NCI-H82 (cell line): Measurements from ENCODE around the gene ANKS3.

Experiments used
- DNase-seq: peaks from one replicate; lab custom pipeline; 2025; lab: John Stamatoyannopoulos, UW

The ANKS3 gene

GRCh38 chr16:4684763-4685162, 49.3 kb downstream of the ANKS3 start:
- DNase-seq, result no peak

GRCh38 chr16:4684058-4684715, 49.9 kb downstream of the ANKS3 start:
- DNase-seq, result no peak

DNA sequence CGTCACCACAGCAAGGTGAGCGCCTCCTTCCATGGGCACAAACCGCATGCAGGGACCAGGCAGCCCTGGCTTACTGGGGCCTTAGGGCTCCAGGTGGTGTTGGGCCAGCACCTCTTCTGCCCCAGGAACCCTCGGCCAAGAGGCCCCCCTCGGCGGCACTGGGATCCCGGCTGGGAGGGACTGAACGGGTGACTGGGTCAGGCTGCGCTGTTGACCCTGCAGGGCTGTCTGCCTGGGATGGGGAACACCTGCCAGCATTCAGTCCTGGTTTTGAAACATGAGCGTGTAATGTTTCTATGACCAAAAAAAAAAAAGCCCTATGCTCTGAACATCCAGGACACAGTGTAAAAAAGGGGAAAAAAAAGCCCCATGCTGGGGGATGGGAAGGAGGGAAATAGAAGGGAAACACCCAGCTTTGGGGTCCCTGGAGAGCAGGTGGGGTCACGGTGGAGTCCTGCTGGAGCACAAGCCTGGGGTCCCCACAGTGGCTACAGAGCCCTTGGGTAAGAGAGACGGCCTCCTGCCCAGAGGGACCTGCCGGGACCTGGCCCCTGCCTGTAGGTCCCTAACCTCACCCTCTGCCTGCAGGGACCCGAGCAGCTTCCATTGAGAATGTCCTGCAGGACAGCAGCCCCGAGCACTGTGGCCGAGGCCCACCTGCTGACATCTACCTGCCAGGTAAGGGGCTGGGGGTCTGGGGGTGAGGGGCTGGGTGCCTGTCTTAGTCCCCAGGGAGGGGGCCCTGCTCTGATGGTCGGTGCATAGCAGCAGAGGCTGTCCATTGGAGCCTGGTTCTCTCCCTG, 50.6 kb downstream of the ANKS3 start:
- no peak for DNase-seq

DNA sequence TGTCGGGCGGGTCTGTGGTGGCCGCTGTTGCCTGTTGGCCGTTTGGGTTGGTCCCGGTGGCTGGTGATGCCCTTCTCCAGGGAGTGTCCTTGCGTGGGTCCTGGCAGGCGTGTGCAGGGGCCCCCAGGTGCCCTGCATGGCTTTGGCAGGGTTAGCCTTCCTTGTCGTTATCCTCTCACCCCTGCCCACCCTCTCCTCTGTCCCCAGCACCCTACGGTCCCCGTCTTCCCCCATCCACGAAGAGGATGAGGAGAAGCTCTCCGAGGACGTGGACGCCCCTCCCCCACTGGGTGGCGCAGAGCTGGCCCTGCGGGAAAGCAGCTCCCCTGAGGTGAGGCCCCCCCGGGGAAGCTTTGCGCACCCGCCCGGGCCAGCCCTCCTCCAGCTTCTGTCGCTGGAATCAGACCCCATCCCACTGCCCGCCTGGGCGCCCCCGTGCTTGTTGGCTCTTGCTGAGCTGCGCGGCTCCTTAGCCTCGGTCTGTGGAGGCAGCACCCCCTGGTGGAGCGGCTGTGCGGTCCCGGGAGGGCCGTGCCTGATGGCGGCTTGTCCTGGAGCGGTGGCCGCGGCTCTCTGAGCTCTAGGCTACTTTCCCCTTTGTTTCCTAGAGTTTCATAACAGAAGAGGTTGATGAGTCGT, 51.3 kb downstream of the ANKS3 start:
- peak; percentile 38 for DNase-seq

DNA sequence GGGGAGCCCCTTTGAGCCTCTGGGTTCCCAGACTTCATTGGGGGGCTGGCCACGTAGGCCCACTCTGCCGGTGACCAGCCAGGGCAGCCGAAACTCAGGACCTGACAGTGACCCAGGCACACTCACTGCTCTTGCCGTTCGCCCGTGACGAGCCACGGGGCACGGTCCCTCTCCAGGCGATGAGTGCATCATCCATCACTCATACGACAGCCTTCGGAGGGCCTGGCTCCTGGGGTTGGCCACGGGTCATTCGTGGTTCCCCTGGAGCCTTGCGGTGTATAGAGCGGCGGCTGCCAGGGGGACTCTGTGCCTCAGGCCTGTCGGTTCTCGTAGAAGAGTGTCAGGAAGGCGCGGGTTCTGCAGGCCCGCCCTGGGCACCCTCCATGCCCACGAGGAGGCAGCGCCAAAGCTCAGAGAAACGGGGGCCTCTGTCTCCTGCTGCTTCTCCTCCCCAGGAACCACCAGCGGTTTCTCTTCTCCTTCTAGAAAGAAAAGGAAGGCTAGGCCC, 51.9 kb downstream of the ANKS3 start:
- no peak for DNase-seq

GRCh38 chr16:4681471-4682083, 52.5 kb downstream of the ANKS3 start:
- DNase-seq, result no peak

GRCh38 chr16:4680673-4681470, 53.2 kb downstream of the ANKS3 start:
- no peak for DNase-seq

- no peak for DNase-seq
Observed at GRCh38 chr16:4679850-4680636, 54.0 kb downstream of the ANKS3 start.

DNA sequence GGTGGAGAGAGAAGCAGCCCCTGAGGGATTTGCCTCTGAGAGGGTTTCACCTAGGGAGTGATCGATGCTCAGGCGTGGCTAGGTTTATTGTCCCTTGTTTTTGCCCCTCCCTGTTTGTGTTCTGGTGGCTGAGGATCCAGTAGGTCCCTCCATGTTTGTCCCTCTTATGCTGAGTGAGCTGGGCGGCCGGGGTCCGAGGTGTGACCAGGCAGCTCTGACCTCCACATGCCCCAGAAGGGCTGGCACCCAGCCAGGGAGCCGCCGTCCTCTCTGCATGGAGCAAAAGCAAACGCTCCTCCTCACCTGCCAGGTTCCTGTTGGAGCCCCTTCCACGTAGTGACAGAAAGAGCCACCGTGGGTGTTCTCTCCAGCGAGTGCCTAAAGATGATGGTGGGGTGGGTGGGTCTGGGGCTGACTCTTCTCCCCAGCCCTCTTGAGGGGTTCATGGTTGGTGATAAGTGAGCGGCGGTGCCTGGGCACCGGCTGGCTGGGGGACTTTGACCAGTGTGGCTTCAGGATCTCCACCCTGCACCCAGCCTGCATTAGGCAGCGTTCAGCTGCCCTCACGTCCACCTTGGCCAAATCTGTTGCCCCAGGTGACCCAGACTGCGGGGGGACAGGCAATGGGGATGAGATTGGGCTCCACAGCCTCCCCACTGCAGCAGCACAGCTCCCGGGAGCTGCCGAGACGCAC, 54.8 kb downstream of the ANKS3 start:
- no peak for DNase-seq

GRCh38 chr16:4678596-4678995, 55.5 kb downstream of the ANKS3 start:
- no peak for DNase-seq

DNA sequence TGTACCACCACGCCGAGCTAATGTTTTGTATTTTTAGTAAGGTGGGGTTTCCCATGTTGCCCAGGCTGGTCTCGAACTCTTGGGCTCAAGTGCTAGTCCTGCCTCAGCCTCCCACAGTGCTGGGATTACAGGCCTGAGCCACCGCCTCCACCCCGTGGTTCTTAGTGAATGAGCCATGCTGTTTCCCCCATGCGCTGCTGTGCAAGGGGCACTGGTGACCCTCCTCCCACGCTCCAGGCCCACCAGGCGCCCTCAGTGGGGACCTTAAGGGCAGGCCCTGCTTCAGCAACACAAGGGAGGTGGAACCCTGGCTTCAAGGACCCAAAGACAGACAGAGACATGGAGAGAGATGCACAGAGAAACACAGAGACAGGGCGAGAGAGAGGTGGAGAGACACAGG, 56.1 kb downstream of the ANKS3 start:
- DNase-seq, result no peak

DNA sequence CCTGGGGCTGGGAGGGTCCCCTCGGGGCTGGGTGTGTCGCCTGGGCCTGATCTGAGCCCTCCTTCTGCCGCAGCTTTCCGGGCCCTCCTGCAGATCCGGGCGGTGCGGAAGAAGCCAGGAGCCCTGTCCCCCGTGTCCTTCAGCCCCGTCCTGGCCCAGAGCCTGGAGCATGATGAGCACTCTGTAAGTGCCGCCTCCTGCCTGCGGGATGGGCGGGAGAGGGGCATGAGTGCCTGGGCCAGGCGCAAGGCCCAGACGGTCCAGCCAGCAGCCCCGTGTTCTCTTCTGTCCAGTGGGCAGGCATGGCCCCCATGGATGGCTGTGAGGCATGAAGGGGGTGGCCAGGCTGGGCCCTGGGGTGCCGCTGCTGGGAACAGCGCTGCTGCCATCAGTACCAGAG, 56.7 kb downstream of the ANKS3 start:
- DNase-seq, result no peak

- DNase-seq, result no peak
Observed at GRCh38 chr16:4676831-4677230, 57.2 kb downstream of the ANKS3 start.

DNA sequence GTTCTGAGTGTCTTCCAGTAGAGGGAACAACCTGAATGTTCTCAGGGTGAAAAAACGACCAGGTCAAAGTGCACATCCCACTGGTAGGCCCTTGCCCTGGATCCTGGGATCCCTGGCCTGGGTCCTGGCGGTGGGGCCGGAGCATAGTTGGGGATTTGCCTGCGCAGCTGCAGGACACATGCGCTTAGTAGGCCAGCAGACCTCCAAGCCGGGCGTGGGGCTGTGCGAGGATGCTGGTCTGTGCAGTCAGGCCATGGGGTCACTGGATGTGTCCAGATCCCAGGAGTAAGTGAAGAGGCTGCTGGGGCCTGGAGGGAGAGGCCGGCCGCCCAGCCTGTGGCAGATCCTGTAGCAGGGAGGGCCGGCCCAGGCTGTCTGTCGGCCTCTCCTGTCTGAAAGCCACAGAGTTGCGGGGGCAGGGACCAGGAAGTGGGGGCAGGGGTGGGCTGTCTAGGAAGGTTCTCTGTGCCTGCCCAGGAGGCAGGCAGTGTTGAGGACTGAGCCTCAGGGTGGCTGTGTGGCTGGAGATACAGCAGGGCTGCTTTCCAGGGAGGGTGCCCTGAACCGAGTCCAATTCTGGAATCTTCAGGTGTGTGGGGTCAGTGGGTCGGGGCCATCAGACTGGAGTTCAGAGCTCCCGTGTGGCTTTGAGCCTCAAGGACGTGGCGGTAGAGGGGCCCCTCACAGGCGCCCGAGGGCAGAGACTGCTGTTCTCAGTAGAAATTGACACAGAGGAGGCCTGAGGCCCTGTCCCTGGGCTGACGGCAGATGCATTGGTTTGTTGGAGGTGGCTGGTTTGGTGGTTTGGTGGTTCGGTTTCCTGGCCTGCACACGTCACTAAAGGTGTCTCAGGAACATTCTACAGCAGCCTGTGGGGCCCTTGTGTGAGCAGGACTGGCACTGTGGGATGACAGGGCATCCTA, 57.9 kb downstream of the ANKS3 start:
- no peak for DNase-seq

DNA sequence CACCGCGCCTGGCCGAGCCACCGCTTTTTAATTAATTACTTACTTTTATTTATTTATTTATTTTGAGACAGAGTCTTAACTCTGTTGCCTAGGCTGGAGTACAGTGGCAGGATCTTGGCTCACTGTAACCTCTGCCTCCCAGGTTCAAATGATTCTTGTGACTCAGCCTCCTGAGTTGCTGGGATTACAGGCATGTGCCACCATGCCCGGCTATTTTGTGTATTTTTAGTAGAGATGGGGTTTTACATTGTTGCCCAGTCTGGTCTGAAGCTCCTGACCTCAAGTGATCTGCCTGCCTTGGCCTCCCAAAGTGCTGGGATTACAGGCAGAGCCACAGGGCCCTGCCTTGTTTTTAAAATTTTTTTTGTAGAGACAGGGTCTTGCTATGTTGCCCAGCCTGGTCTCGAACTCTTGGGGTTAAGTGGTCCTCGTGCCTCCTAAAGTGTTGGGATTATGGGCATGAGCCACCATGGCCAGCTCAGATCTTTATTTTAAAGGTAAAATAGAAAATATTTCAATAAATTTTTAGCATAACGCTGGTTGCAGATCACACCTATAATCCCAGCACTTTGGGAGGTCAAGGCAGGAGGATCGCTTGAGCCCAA, 59.0 kb downstream of the ANKS3 start:
- no peak for DNase-seq

DNA sequence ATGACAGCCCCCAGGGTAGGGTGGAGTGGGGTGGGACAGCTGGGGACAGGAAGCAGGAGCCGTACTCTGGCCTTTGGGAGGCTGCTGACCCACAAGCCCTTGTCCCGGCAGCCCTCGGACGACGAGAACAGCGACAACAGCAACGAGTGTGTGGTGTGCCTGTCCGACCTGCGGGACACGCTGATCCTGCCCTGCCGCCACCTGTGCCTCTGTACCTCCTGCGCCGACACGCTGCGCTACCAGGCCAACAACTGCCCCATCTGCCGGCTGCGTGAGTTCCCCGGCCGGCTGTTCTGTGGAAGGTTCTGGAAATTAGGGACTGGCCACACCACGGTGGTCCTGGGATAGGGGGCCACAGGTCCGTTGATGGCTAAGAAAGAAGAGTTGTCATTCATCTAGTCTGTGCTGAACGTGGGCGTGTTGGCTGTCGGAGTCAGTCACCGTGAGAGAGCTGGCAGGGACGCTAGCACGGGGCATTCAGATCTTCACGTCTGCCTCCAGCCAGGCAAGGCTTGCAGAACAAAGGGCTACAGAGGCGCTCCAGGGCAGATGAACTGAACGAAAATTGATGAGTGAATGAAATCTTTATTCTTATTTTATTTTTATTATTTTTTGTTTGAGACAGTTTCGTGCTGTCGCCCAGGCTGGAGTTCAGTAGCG, 60.6 kb downstream of the ANKS3 start:
- no peak for DNase-seq

- no peak for DNase-seq
Observed at GRCh38 chr16:4668313-4668960, 65.6 kb downstream of the ANKS3 start.
